Measurements from ENCODE around the gene SPRR5. TPM values are rescaled to one million over a fixed set of nuclear protein-coding genes. Genes with fewer than 3 reads are reported as not detected.

Gene SPRR5
- polyA plus RNA-seq, 3 donors from 2014 or later: not detected

GRCh38 chr1:152919071-152919470, 27.9 kb upstream of the SPRR5 start:
- H3K9me3 Mint-ChIP-seq: peaks cover 0 to 2% (median 0%) of the 10 kb centered on the region in 6 donors
- no peaks in the 10 kb centered on the region for H3K4me1 Mint-ChIP-seq
- H3K27ac Mint-ChIP-seq: no peak overlapping the region
- no peak for DNase-seq
- H3K27me3 Mint-ChIP-seq (ENCODE audit: low read depth in 3 of 3): peaks cover 0 to under 1% (median 0%) of the 10 kb centered on the region in 3 donors
- H3K4me3 Mint-ChIP-seq: no peak overlapping the region
- no peaks in the 10 kb centered on the region for H3K36me3 Mint-ChIP-seq

DNA sequence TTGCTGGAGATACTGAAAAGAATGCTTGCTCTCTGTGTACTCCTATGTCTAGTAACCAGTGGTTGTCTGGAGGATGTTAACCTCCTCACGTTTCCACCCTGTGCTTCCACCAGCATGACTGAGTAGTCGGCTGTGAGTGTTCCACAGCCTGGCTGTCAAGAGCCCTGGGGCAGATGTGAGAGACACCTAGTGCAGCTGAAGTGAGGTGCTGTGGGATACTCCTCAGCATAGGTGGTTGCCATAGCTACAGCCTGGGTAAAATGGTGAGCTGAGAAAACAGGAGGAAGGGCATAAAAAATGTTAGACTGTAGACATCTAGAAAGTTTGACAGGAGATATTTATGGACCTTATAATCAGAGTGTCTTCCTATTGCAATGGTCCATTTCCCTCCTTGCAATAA, 22.8 kb upstream of the SPRR5 start:
- DNase-seq: no peak
- H3K9me3 Mint-ChIP-seq: peaks cover 0 to under 1% (median 0%) of the 10 kb centered on the region in 6 donors
- no peak overlapping the region for H3K4me3 Mint-ChIP-seq
- H3K36me3 Mint-ChIP-seq: no peaks in the 10 kb centered on the region
- H3K27me3 Mint-ChIP-seq (ENCODE audit: low read depth in 3 of 3): peaks cover 0 to 8% (median 2%) of the 10 kb centered on the region in 3 donors
- H3K4me1 Mint-ChIP-seq: no peaks in the 10 kb centered on the region
- no peak overlapping the region for H3K27ac Mint-ChIP-seq

DNA sequence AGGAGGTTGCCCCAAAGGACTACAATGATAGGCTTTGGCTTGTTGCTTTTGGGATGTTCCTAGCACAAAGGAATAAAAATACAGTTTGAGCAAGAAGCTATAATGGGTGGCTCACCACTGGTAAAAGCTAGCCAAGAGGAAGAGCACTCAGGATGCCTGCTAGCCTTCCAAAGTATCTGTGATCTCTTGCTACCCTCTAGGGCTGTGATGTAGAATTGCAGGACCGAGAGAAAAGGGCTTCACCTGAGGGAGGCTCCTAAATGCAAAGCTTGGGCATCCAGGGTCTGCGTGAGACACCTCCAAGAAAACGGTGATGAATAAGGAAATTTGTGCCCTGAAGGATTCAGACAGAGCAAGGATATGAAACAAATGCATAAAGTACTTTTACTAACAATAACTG, 20.9 kb upstream of the SPRR5 start:
- no peak overlapping the region for H3K27ac Mint-ChIP-seq
- H3K4me1 Mint-ChIP-seq: no peaks in the 10 kb centered on the region
- H3K9me3 Mint-ChIP-seq: no peaks in the 10 kb centered on the region
- no peaks in the 10 kb centered on the region for H3K36me3 Mint-ChIP-seq
- no peak overlapping the region for H3K4me3 Mint-ChIP-seq
- DNase-seq: no peak
- peaks cover 0 to 8% (median 2%) of the 10 kb centered on the region in 3 donors for H3K27me3 Mint-ChIP-seq (ENCODE audit: low read depth in 3 of 3)

DNA sequence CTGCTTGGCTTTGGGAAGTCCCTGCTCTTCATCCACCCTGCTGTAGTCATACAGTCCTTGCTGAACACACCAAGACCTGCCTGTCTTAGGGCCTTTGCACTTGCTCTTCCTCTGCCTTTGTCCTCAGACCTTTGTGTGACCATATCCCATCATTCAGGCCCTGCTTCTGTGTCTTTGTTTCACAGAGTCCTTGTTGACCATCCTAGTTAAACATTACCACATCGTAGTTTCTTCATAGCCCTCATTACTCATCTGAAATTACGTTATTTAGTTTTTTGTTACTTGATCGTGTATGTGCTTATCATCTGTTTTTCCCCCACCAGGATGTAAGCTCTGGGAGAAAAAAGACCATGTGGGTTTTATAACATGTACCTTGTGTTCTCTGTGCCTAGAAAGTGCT, 18.3 kb upstream of the SPRR5 start:
- Mint-ChIP-seq H3K27me3 (ENCODE audit: low read depth in 3 of 3) (peaks cover 0 to 10% (median 4%) of the 10 kb centered on the region in 3 donors), H3K36me3 (no peaks in the 10 kb centered on the region), H3K4me3 (no peak overlapping the region), H3K27ac (no peak overlapping the region), H3K9me3 (no peaks in the 10 kb centered on the region), H3K4me1 (no peaks in the 10 kb centered on the region)
- no peak for DNase-seq

GRCh38 chr1:152932170-152932811, 14.7 kb upstream of the SPRR5 start:
- H3K36me3 Mint-ChIP-seq: no peaks in the 10 kb centered on the region
- no peaks in the 10 kb centered on the region for H3K9me3 Mint-ChIP-seq
- H3K27me3 Mint-ChIP-seq (ENCODE audit: low read depth in 3 of 3): peaks cover 0 to 8% (median 6%) of the 10 kb centered on the region in 3 donors
- no peaks in the 10 kb centered on the region for H3K4me1 Mint-ChIP-seq
- H3K4me3 Mint-ChIP-seq: no peak overlapping the region
- no peak for DNase-seq
- H3K27ac Mint-ChIP-seq: no peak overlapping the region

DNA sequence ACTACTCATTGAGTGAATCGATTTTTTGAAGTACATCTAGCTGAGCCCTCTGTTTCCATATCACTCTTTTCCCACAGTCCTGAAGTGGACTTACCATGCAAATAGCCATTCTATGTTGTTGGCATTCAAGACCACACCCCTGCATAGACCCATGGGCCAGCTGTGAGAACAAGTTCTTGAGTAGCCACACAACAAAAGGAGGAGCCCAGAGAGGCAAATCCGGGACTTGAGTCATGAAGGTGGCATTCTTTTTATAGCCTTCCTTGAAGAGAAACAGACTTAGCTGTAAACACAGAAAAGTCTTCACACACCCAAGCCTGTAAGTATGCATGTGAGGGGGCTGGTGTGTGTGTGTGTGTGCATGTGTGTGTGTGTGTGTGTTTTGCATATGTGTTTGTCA, 13.8 kb upstream of the SPRR5 start:
- Mint-ChIP-seq H3K27me3 (ENCODE audit: low read depth in 3 of 3) (peaks cover 0 to 8% (median 6%) of the 10 kb centered on the region in 3 donors), H3K9me3 (no peaks in the 10 kb centered on the region)
- no peak for DNase-seq

GRCh38 chr1:152940614-152941013, 6.4 kb upstream of the SPRR5 start:
- Mint-ChIP-seq H3K36me3 (no peaks in the 10 kb centered on the region), H3K9me3 (peaks cover 0 to 4% (median 0%) of the 10 kb centered on the region in 6 donors), H3K27ac (no peak overlapping the region), H3K27me3 (ENCODE audit: low read depth in 3 of 3) (peaks cover 1 to 11% (median 3%) of the 10 kb centered on the region in 3 donors), H3K4me1 (no peaks in the 10 kb centered on the region), H3K4me3 (no peak overlapping the region)
- no peak for DNase-seq

More for the DNA sequence above, 13.8 kb upstream of the SPRR5 start:
- H3K4me3 Mint-ChIP-seq: no peak overlapping the region
- H3K27ac Mint-ChIP-seq: no peak overlapping the region
- H3K4me1 Mint-ChIP-seq: no peaks in the 10 kb centered on the region
- H3K36me3 Mint-ChIP-seq: no peaks in the 10 kb centered on the region

- Mint-ChIP-seq H3K27me3 (ENCODE audit: low read depth in 3 of 3) (peaks cover 1 to 11% (median 3%) of the 10 kb centered on the region in 3 donors), H3K4me3 (no peak overlapping the region), H3K9me3 (peaks cover 0 to 4% (median 0%) of the 10 kb centered on the region in 6 donors), H3K4me1 (no peaks in the 10 kb centered on the region), H3K36me3 (no peaks in the 10 kb centered on the region), H3K27ac (no peak overlapping the region)
- DNase-seq: no peak
Measured at GRCh38 chr1:152941037-152941711, 5.8 kb upstream of the SPRR5 start.

DNA sequence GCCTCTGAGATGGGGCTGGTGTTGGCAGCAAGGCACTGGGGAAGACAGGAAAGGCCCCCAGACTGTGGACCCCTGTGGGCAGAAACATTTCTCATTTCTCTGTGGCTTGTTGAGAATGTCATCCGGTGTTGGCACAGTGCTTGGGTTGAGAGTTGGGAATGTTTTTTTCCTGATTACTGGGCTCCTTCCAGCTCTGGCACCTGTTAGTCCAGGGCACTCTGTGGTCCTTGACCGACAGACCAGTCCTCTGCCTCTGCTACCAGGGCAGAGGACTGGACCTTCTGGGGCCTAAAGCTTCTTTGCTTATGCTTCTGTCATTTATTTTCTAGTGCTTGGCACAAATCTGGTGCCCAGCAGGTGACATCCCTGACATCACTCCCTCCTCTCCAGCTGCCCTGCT, 4.8 kb upstream of the SPRR5 start:
- Mint-ChIP-seq H3K9me3 (peaks cover 0 to 4% (median 0%) of the 10 kb centered on the region in 6 donors), H3K27ac (no peak overlapping the region), H3K36me3 (no peaks in the 10 kb centered on the region), H3K27me3 (ENCODE audit: low read depth in 3 of 3) (peaks cover 1 to 11% (median 3%) of the 10 kb centered on the region in 3 donors), H3K4me1 (no peaks in the 10 kb centered on the region), H3K4me3 (no peak overlapping the region)
- no peak for DNase-seq

- H3K27me3 Mint-ChIP-seq (ENCODE audit: low read depth in 3 of 3): peaks cover 0 to 9% (median 4%) of the 10 kb centered on the region in 3 donors
- H3K9me3 Mint-ChIP-seq: no peaks in the 10 kb centered on the region
- H3K36me3 Mint-ChIP-seq: no peaks in the 10 kb centered on the region
- H3K4me3 Mint-ChIP-seq: no peak overlapping the region
- no peak for DNase-seq
- H3K27ac Mint-ChIP-seq: no peak overlapping the region
- H3K4me1 Mint-ChIP-seq: no peaks in the 10 kb centered on the region
Measured at GRCh38 chr1:152946248-152946647, 758 bp upstream of the SPRR5 start.

DNA sequence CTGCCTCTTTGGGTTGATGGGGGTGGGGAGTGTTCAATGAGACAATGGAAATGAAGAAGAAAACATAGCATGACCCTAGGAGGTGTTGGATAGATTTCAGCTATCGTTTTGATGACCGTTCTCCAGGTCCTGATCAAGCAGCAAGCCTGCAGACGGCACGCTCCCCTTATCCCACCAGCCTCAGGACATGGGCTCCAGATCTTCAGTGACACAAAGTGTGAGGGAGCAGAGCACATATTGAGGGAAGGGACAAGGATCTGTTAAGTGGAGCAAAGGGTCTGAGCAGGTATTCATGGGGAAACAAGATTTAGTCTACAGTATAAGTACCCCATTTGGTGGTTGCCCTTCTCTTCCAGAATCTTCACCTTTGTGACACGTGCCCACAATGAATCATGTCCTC, 4.7 kb downstream of the SPRR5 start:
- Mint-ChIP-seq H3K27me3 (ENCODE audit: low read depth in 3 of 3) (peaks cover 0 to 7% (median 3%) of the 10 kb centered on the region in 3 donors), H3K4me1 (no peaks in the 10 kb centered on the region), H3K9me3 (no peaks in the 10 kb centered on the region)

GRCh38 chr1:152953761-152954160, 6.8 kb downstream of the SPRR5 start:
- no peaks in the 10 kb centered on the region for H3K36me3 Mint-ChIP-seq
- no peak overlapping the region for H3K4me3 Mint-ChIP-seq
- no peaks in the 10 kb centered on the region for H3K9me3 Mint-ChIP-seq
- DNase-seq: no peak
- peaks cover under 1 to 5% (median 3%) of the 10 kb centered on the region in 3 donors for H3K27me3 Mint-ChIP-seq (ENCODE audit: low read depth in 3 of 3)
- H3K27ac Mint-ChIP-seq: no peak overlapping the region
- no peaks in the 10 kb centered on the region for H3K4me1 Mint-ChIP-seq

More for the DNA sequence above, 4.7 kb downstream of the SPRR5 start:
- H3K4me3 Mint-ChIP-seq: no peak overlapping the region
- H3K36me3 Mint-ChIP-seq: no peaks in the 10 kb centered on the region
- no peak for DNase-seq
- no peak overlapping the region for H3K27ac Mint-ChIP-seq

GRCh38 chr1:152954436-152954835, 7.4 kb downstream of the SPRR5 start:
- DNase-seq: no peak
- Mint-ChIP-seq H3K27ac (no peak overlapping the region), H3K36me3 (no peaks in the 10 kb centered on the region), H3K9me3 (no peaks in the 10 kb centered on the region), H3K4me1 (no peaks in the 10 kb centered on the region), H3K4me3 (no peak overlapping the region), H3K27me3 (ENCODE audit: low read depth in 3 of 3) (peaks cover 2 to 5% (median 5%) of the 10 kb centered on the region in 3 donors)

GRCh38 chr1:152957561-152957960, 10.6 kb downstream of the SPRR5 start:
- H3K36me3 Mint-ChIP-seq: no peaks in the 10 kb centered on the region
- peaks cover 0 to 1% of the 10 kb centered on the region in 2 donors for H3K4me1 Mint-ChIP-seq
- H3K27ac Mint-ChIP-seq: no peak overlapping the region

More at GRCh38 chr1:152957561-152957960, 10.6 kb downstream of the SPRR5 start:
- H3K9me3 Mint-ChIP-seq: no peaks in the 10 kb centered on the region
- H3K27me3 Mint-ChIP-seq (ENCODE audit: low read depth in 3 of 3): peaks cover 4 to 7% (median 6%) of the 10 kb centered on the region in 3 donors
- DNase-seq: no peak
- no peak overlapping the region for H3K4me3 Mint-ChIP-seq

All from immature natural killer cell (primary cell).